22Rv1 (cell line): ENCODE data around the gene REG4.

Source experiments
- ZFX ChIP-seq: fragments of 450-650 bp; IDR thresholded peaks from 2 replicates; pipeline ENCODE4 v1.6.1; 2017; ENCODE audit warnings: antibody characterized with exemption, borderline replicate concordance
- TF ChIP-seq, protein P1 (sequence below): fragments of 450-650 bp; IDR thresholded peaks from 2 replicates; pipeline ENCODE4 v1.5.1; 2017; ENCODE audit warnings: mild to moderate bottlenecking

DNA sequence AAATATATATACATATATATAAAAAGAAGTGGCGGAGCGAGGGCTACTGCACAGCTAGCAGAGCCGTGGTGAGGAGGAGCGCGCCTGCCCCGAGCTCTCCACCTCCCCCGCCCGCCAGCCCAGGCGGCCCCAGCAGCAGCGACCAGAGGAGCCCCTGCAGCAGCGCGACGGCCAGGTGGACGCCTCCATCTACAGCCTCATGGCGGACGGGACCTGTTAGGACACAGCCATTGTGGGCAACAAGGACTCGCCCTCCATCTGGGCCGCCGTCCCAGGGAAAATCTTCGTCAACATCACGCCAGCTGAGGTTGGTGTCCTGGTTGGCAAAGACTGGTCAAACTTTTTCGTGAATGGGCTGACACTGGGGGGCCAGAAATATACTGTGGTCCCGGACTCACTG lies 41.9 kb upstream of the REG4 start:
- TF ChIP-seq, protein P1, sequence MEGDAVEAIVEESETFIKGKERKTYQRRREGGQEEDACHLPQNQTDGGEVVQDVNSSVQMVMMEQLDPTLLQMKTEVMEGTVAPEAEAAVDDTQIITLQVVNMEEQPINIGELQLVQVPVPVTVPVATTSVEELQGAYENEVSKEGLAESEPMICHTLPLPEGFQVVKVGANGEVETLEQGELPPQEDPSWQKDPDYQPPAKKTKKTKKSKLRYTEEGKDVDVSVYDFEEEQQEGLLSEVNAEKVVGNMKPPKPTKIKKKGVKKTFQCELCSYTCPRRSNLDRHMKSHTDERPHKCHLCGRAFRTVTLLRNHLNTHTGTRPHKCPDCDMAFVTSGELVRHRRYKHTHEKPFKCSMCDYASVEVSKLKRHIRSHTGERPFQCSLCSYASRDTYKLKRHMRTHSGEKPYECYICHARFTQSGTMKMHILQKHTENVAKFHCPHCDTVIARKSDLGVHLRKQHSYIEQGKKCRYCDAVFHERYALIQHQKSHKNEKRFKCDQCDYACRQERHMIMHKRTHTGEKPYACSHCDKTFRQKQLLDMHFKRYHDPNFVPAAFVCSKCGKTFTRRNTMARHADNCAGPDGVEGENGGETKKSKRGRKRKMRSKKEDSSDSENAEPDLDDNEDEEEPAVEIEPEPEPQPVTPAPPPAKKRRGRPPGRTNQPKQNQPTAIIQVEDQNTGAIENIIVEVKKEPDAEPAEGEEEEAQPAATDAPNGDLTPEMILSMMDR: no peak
- no peak for TF ChIP-seq ZFX
